Chondrocyte (in vitro differentiated cells): ENCODE data around the gene CCDC61. TPM values are rescaled to one million over a fixed set of nuclear protein-coding genes. Genes with fewer than 3 reads are reported as not detected.
A peak's percentile ranks its signal among the peaks of the same experiment; 100 is the strongest.

Experiments
- DNase-seq: peaks from one replicate; pipeline ENCODE4 v3.0.0; 2021; ENCODE audit warnings: mixed read lengths, low spot score
- H3K27ac Mint-ChIP-seq: one replicate; pipeline ENCODE4 v1.8.0; 2021; ENCODE audit warnings: mild to moderate bottlenecking, moderate library complexity, mixed read lengths; ENCODE audit not compliant: unreplicated experiment
- H3K27me3 Mint-ChIP-seq: 2 replicates; pipeline ENCODE4 v1.8.0; 2021; ENCODE audit warnings: low read depth, mixed read lengths
- H3K36me3 Mint-ChIP-seq: 2 replicates; pipeline ENCODE4 v1.8.0; 2021; ENCODE audit warnings: low read depth, mixed read lengths
- H3K4me1 Mint-ChIP-seq: 2 replicates; pipeline ENCODE4 v1.8.0; 2021; ENCODE audit warnings: low read depth, mild to moderate bottlenecking, mixed read lengths
- H3K4me3 Mint-ChIP-seq: one replicate; pipeline ENCODE4 v1.8.0; 2021; ENCODE audit warnings: mild to moderate bottlenecking, moderate library complexity, mixed read lengths; ENCODE audit not compliant: unreplicated experiment
- H3K9me3 Mint-ChIP-seq: 2 replicates; pipeline ENCODE4 v1.8.0; 2021; ENCODE audit warnings: low read depth, mixed read lengths
- CTCF ChIP-seq: fragments of 200-600 bp; sonication (generic); IDR thresholded peaks from 2 replicates; pipeline ENCODE4 v1.5.0; 2021; ENCODE audit warnings: antibody characterized with exemption, mild to moderate bottlenecking, moderate library complexity
- total RNA-seq: library from RNA; stranded (reverse); gene quantifications from 3 replicates; pipeline ENCODE4 v1.2.1, GENCODE V29; 2021

CCDC61 gene
- total RNA-seq, 1 donor from 2014 or later = 8.4 TPM

GRCh38 chr19:45990113-45990728 is 5.0 kb upstream of the CCDC61 start:
- Mint-ChIP-seq H3K4me1 (no peaks in the 10 kb centered on the region), H3K27me3 (peaks cover 25% of the 10 kb centered on the region), H3K36me3 (no peaks in the 10 kb centered on the region), H3K27ac (no peak overlapping the region), H3K9me3 (no peaks in the 10 kb centered on the region), H3K4me3 (no peak overlapping the region)
- TF ChIP-seq CTCF = no peak
- DNase-seq = no peak

GRCh38 chr19:45994456-45994997 is 740 bp upstream of the CCDC61 start:
- H3K27ac Mint-ChIP-seq = no peak overlapping the region
- peaks cover 3% of the 10 kb centered on the region for H3K36me3 Mint-ChIP-seq
- H3K4me1 Mint-ChIP-seq = peaks cover 3% of the 10 kb centered on the region
- no peaks in the 10 kb centered on the region for H3K9me3 Mint-ChIP-seq
- DNase-seq = no peak
- no peak for TF ChIP-seq CTCF
- peaks cover 14% of the 10 kb centered on the region for H3K27me3 Mint-ChIP-seq
- no peak overlapping the region for H3K4me3 Mint-ChIP-seq

- Mint-ChIP-seq H3K27me3 (peaks cover 9% of the 10 kb centered on the region), H3K4me1 (peaks cover 13% of the 10 kb centered on the region), H3K27ac (no peak overlapping the region), H3K4me3 (no peak overlapping the region), H3K36me3 (peaks cover 3% of the 10 kb centered on the region), H3K9me3 (no peaks in the 10 kb centered on the region)
- TF ChIP-seq CTCF = no peak
- DNase-seq = no peak
Observed at GRCh38 chr19:45995715-45996385, 583 bp downstream of the CCDC61 start.

GRCh38 chr19:45996933-45997332 is 1.7 kb downstream of the CCDC61 start:
- no peak for DNase-seq
- H3K36me3 Mint-ChIP-seq = peaks cover 5% of the 10 kb centered on the region
- no peak for TF ChIP-seq CTCF
- no peaks in the 10 kb centered on the region for H3K9me3 Mint-ChIP-seq
- peak overlapping the region; percentile 38 for H3K4me3 Mint-ChIP-seq
- H3K27me3 Mint-ChIP-seq = peaks cover 8% of the 10 kb centered on the region
- H3K4me1 Mint-ChIP-seq = peaks cover 13% of the 10 kb centered on the region
- no peak overlapping the region for H3K27ac Mint-ChIP-seq

GRCh38 chr19:45998834-45999233 is 3.6 kb downstream of the CCDC61 start:
- Mint-ChIP-seq H3K4me3 (no peak overlapping the region), H3K4me1 (peaks cover 13% of the 10 kb centered on the region), H3K27ac (no peak overlapping the region), H3K36me3 (peaks cover 6% of the 10 kb centered on the region), H3K27me3 (peaks cover 8% of the 10 kb centered on the region), H3K9me3 (no peaks in the 10 kb centered on the region)
- no peak for DNase-seq
- TF ChIP-seq CTCF = no peak
